Stimulated activated CD8-positive, alpha-beta memory T cell treated with anti-CD3 and anti-CD28 coated beads, Interleukin-7, amount 100 ng/mL, for 48 hours (primary cell): ENCODE data around the gene NR1I3.
"Not testable (repeated sequence)": the region's sequence is repeated elsewhere in the genome, so short reads cannot be mapped to it uniquely, and the experiment has no call there.

Experiments used
- DNase-seq, 2 donors: peaks; one replicate each; pipeline ENCODE4 v3.0.0-alpha.2; 2020; ENCODE audit warnings: low read depth in 1 of 2; ENCODE audit errors: extremely low read depth in 1 of 2

NR1I3 gene

GRCh38 chr1:161238039-161238473 lies at the start of gene NR1I3:
Gene NR1I3, minus strand, starts transcription at chr1:161238203. Its CDS starts 1,638 bp downstream, at chr1:161236565.
- DNase-seq, result no peak

- DNase-seq, result no peak
Measured at GRCh38 chr1:161287482-161288054, 49.6 kb upstream of the NR1I3 start.

GRCh38 chr1:161285521-161285920 lies 47.5 kb upstream of the NR1I3 start:
- DNase-seq, result no peak

GRCh38 chr1:161285113-161285512 lies 47.1 kb upstream of the NR1I3 start:
- no peak for DNase-seq

GRCh38 chr1:161282991-161283390 lies 45.0 kb upstream of the NR1I3 start:
- DNase-seq, result no peak

- no peak for DNase-seq
Measured at GRCh38 chr1:161274874-161275273, 36.9 kb upstream of the NR1I3 start.

GRCh38 chr1:161273402-161273801 lies 35.4 kb upstream of the NR1I3 start:
- no peak for DNase-seq

GRCh38 chr1:161267321-161267720 lies 29.3 kb upstream of the NR1I3 start:
- no peak for DNase-seq

GRCh38 chr1:161266836-161267235 lies 28.8 kb upstream of the NR1I3 start:
- DNase-seq, result no peak

GRCh38 chr1:161266202-161266601 lies 28.2 kb upstream of the NR1I3 start:
- no peak for DNase-seq

GRCh38 chr1:161265305-161265704 lies 27.3 kb upstream of the NR1I3 start:
- DNase-seq, result no peak

- DNase-seq, result no peak
Measured at GRCh38 chr1:161261261-161262235, 23.5 kb upstream of the NR1I3 start.

GRCh38 chr1:161260376-161261260 lies 22.6 kb upstream of the NR1I3 start:
- no peak for DNase-seq

GRCh38 chr1:161259765-161260164 lies 21.8 kb upstream of the NR1I3 start:
- no peak for DNase-seq

GRCh38 chr1:161259345-161259702 lies 21.3 kb upstream of the NR1I3 start:
- no peak for DNase-seq

GRCh38 chr1:161258439-161259344 lies 20.7 kb upstream of the NR1I3 start, which contains the start of gene PCP4L1:
Gene PCP4L1, plus strand, starts transcription at chr1:161258745. Its CDS starts 230 bp downstream, at chr1:161258975.
- DNase-seq, result peak in 1 of 2 donors; percentile 14

- DNase-seq, result not testable (repeated sequence)
Measured at GRCh38 chr1:161257109-161257508, 19.1 kb upstream of the NR1I3 start.

- DNase-seq, result not testable (repeated sequence)
Measured at GRCh38 chr1:161255955-161256520, 18.0 kb upstream of the NR1I3 start.

- not testable (repeated sequence) for DNase-seq
Measured at GRCh38 chr1:161255302-161255701, 17.3 kb upstream of the NR1I3 start.

- DNase-seq, result no peak
Measured at GRCh38 chr1:161251579-161251978, 13.6 kb upstream of the NR1I3 start.
